Skeletal muscle tissue (tissue), 4 donors: ENCODE data around the gene CXCL8. TPM values are rescaled to one million over a fixed set of nuclear protein-coding genes. Genes with fewer than 3 reads are reported as not detected.

Experiments
- H3K27ac ChIP-seq: one replicate; pipeline ENCODE4 v1.7.0; 2013; ENCODE audit warnings: mild to moderate bottlenecking, low read depth, low read length, inconsistent platforms
- H3K27me3 ChIP-seq, 3 donors: one replicate each; pipeline ENCODE4 v1.7.0; 2013; ENCODE audit warnings: low read length in 3 of 3; ENCODE audit not compliant: control insufficient read depth in 3 of 3, insufficient read depth in 3 of 3
- H3K36me3 ChIP-seq, 3 donors: one replicate each; pipeline ENCODE4 v1.7.0; 2013; ENCODE audit warnings: low read length in 3 of 3; ENCODE audit not compliant: control insufficient read depth in 3 of 3, insufficient read depth in 3 of 3
- H3K4me1 ChIP-seq, 3 donors: one replicate each; pipeline ENCODE4 v1.7.0; 2013; ENCODE audit warnings: low read length in 3 of 3, mild to moderate bottlenecking in 3 of 3; ENCODE audit not compliant: control insufficient read depth in 3 of 3, insufficient read depth in 3 of 3
- H3K4me3 ChIP-seq, 3 donors: one replicate each; pipeline ENCODE4 v1.7.0; 2013; ENCODE audit warnings: low read length in 3 of 3
- H3K9ac ChIP-seq, 3 donors: one replicate each; pipeline ENCODE4 v1.7.0; 2013; ENCODE audit warnings: low read length in 3 of 3, mild to moderate bottlenecking in 3 of 3, moderate library complexity in 2 of 3, low read depth in 1 of 3
- H3K9me3 ChIP-seq, 3 donors: one replicate each; pipeline ENCODE4 v1.7.0; 2013; ENCODE audit warnings: low read length in 3 of 3; ENCODE audit not compliant: control insufficient read depth in 3 of 3
- total RNA-seq: library from RNA; depleted of rRNA; stranded (reverse); fragments of >200 nt; gene quantifications from one replicate; pipeline ENCODE4 v1.2.3, GENCODE V29; 2014
- donor health status: Osteomylitis.

The CXCL8 gene
- total RNA-seq, 1 donor from 2014 or later = 1.0 TPM

GRCh38 chr4:73728091-73728741, 12.2 kb upstream of the CXCL8 start:
- no peaks in the 10 kb centered on the region for H3K36me3 ChIP-seq
- H3K4me1 ChIP-seq = no peaks in the 10 kb centered on the region
- H3K9ac ChIP-seq = no peak overlapping the region
- H3K27ac ChIP-seq = no peak overlapping the region
- no peaks in the 10 kb centered on the region for H3K9me3 ChIP-seq
- no peaks in the 10 kb centered on the region for H3K27me3 ChIP-seq
- no peak overlapping the region for H3K4me3 ChIP-seq

- Histone ChIP-seq H3K4me3 (no peak overlapping the region), H3K9me3 (no peaks in the 10 kb centered on the region), H3K27me3 (no peaks in the 10 kb centered on the region), H3K36me3 (no peaks in the 10 kb centered on the region), H3K9ac (no peak overlapping the region), H3K27ac (no peak overlapping the region), H3K4me1 (no peaks in the 10 kb centered on the region)
Observed at GRCh38 chr4:73729534-73730165, 10.7 kb upstream of the CXCL8 start.

DNA sequence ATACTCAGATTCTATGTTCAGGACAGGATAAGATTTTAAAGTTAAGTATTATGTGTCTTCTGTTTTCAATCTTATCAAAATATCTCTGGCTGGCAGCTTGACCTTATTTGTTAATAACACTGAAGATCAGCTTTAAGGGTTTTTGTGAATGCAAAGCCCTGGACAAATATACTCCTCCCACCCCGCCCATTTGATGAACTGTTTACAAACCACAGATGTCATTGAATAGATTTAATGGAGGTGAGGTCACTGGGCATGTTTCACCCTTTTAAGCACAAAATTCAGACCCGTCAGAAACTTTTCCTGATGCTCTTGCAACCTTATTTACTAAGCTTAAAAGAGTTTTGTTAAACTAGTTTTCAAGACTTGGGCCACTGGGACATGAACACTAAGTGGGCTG, 10.1 kb upstream of the CXCL8 start:
- no peaks in the 10 kb centered on the region for H3K36me3 ChIP-seq
- H3K9ac ChIP-seq = no peak overlapping the region
- H3K9me3 ChIP-seq = no peaks in the 10 kb centered on the region
- H3K27ac ChIP-seq = no peak overlapping the region
- no peak overlapping the region for H3K4me3 ChIP-seq
- no peaks in the 10 kb centered on the region for H3K27me3 ChIP-seq
- H3K4me1 ChIP-seq = no peaks in the 10 kb centered on the region

DNA sequence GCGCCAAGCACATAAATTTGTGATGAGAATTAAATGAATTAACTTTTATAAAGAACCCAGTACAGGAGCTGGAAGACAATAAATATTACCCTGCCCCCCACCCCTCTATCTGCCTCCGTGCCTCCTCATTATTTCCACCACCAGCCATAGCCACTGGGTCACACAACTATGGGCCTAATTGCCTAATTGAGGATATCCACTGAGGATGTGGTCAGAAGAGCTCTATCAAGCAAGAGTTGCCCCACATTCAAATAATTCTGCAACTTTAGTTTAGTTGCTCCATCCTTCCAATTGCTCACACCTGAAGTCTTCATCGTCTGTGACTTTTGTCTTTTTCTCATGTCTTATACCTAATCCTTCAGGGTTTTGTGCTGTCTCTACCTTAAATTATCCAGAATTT, 9.5 kb upstream of the CXCL8 start:
- Histone ChIP-seq H3K27me3 (no peaks in the 10 kb centered on the region), H3K27ac (no peak overlapping the region), H3K36me3 (no peaks in the 10 kb centered on the region), H3K4me1 (no peaks in the 10 kb centered on the region), H3K4me3 (no peak overlapping the region), H3K9me3 (no peaks in the 10 kb centered on the region), H3K9ac (no peak overlapping the region)

DNA sequence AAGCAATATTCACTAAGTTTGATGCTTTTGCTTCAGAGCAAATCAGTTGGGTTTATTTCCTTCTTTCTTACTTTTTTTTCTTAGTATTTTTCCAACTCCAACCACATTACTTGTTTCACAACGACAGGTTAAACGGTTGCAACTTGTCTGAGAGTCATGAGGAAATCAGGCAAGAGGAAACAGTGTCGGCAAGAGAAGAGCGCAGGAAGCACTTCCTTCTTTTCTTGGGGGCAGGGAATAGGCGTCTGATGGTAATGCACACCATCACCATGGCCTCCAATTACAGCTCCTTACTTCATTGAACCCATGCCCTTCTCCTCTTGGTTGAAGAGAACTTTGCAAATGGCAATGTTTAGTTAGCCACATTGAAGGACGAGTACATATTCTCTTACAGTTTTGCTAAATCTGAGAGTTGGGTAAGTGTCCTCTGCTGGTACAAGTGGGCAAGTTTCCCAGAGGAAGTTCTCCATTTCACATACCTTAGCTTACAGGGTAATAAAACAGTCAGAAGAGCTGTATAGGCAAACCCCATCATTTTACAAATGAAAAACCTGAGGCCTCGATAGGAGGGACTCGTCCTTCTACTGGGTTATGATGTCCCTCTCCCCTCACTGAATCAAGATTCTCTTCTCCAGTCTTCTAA, 8.3 kb upstream of the CXCL8 start:
- H3K4me3 ChIP-seq = no peak overlapping the region
- H3K27me3 ChIP-seq = no peaks in the 10 kb centered on the region
- H3K27ac ChIP-seq = no peak overlapping the region
- H3K9ac ChIP-seq = no peak overlapping the region
- no peaks in the 10 kb centered on the region for H3K9me3 ChIP-seq
- H3K36me3 ChIP-seq = no peaks in the 10 kb centered on the region
- no peaks in the 10 kb centered on the region for H3K4me1 ChIP-seq

DNA sequence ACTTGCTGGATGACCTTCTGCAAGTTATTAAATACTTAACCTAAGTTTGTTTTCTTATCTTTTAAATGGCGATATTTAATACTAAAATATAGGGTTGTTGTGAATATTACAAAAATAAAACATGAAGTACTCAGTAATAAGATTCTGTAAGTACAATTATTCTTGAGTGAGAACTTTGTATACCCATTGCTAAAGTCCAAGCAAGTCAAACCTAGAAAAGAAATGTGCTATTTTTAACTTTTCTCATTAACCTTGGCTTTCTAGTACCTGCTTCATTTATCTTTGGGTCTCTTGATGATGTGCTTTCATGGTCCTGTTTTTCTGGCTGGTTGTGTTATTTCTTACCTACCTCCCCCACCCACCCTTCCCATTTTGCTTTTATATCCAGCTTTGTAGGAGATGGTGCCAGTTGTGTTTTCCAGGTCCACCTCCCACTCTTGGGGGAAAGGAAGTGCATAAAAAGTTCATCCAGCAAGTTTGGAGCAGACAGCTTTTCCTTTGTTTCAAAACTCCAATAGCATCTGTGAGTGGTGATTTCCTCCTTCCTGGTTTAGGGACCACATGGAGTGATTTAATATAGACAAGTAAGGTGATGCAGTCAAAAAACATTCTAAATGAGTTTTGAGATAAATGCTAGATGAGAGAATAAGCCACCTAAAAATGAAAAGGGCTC, 7.5 kb upstream of the CXCL8 start:
- no peak overlapping the region for H3K27ac ChIP-seq
- no peaks in the 10 kb centered on the region for H3K4me1 ChIP-seq
- H3K9me3 ChIP-seq = no peaks in the 10 kb centered on the region
- H3K4me3 ChIP-seq = no peak overlapping the region
- no peaks in the 10 kb centered on the region for H3K27me3 ChIP-seq
- no peak overlapping the region for H3K9ac ChIP-seq
- no peaks in the 10 kb centered on the region for H3K36me3 ChIP-seq

GRCh38 chr4:73734530-73735001, 5.8 kb upstream of the CXCL8 start:
- no peak overlapping the region for H3K4me3 ChIP-seq
- no peaks in the 10 kb centered on the region for H3K4me1 ChIP-seq
- no peaks in the 10 kb centered on the region for H3K27me3 ChIP-seq
- no peaks in the 10 kb centered on the region for H3K36me3 ChIP-seq
- no peaks in the 10 kb centered on the region for H3K9me3 ChIP-seq
- no peak overlapping the region for H3K27ac ChIP-seq
- no peak overlapping the region for H3K9ac ChIP-seq

DNA sequence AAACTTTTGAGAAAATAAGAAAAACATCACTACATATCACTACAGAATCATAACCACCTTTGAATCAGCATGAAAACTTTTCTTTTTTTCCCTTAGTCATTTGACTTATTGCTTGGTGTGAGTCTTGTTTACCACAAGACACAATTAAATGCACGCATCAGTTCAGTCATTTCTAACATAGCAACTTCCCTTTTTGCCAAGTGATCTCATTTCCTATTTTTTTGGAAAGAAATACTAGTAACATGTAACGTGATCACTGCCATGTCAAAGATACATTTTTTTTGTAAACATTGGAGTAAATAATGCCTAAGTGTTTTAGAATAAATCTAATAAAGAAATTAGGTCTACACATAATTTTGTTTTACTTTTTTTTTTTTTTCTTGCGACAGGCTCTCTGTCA, 5.1 kb upstream of the CXCL8 start:
- H3K36me3 ChIP-seq = no peaks in the 10 kb centered on the region
- no peaks in the 10 kb centered on the region for H3K4me1 ChIP-seq
- no peak overlapping the region for H3K9ac ChIP-seq
- H3K4me3 ChIP-seq = no peak overlapping the region
- H3K27ac ChIP-seq = no peak overlapping the region
- H3K27me3 ChIP-seq = no peaks in the 10 kb centered on the region
- H3K9me3 ChIP-seq = no peaks in the 10 kb centered on the region

GRCh38 chr4:73741031-73741749, 821 bp downstream of the CXCL8 start:
- Histone ChIP-seq H3K9ac (no peak overlapping the region), H3K4me3 (no peak overlapping the region), H3K36me3 (no peaks in the 10 kb centered on the region), H3K27me3 (no peaks in the 10 kb centered on the region), H3K4me1 (no peaks in the 10 kb centered on the region), H3K27ac (no peak overlapping the region), H3K9me3 (no peaks in the 10 kb centered on the region)
